ENCODE results near the gene ELFN2.

The ELFN2 gene

GRCh38 chr22:37435970-37436603, 8.8 kb upstream of the ELFN2 start:
- Histone ChIP-seq H3K27ac (ENCODE audit: low read depth, low read length) (no peak overlapping the region), H3K9me2 (replicated peaks; ENCODE audit: control insufficient read depth, low read length) (no peaks in the 10 kb centered on the region), H3K4me1 (ENCODE audit: control insufficient read depth, low read length) (no peaks in the 10 kb centered on the region), H3K27me3 (ENCODE audit: control insufficient read depth, low read length) (peaks cover 38% of the 10 kb centered on the region), H3K36me3 (ENCODE audit: control insufficient read depth, low read length) (no peaks in the 10 kb centered on the region), H3K79me2 (ENCODE audit: control insufficient read depth, low read length) (no peaks in the 10 kb centered on the region), H3K4me3 (ENCODE audit: low read length) (no peak overlapping the region), H3F3A (ENCODE audit: control insufficient read depth, insufficient read depth) (no peaks in the 10 kb centered on the region), H3K4me2 (ENCODE audit: low read length) (no peak overlapping the region), H3K9me3 (ENCODE audit: control insufficient read depth, insufficient read depth, low read length) (peaks cover 4% of the 10 kb centered on the region; the same call in 1 of the 2 replicates), H4K20me1 (ENCODE audit: control insufficient read depth, insufficient read depth, low read depth, low read length) (no peaks in the 10 kb centered on the region)
- TF ChIP-seq EZH2phosphoT487 (IDR thresholded peaks at IDR 0.05; ENCODE audit: borderline replicate concordance, low read length) (no peak), CTCF (IDR thresholded peaks at IDR 0.05; ENCODE audit: low read depth, low read length, poor library complexity, severe bottlenecking) (no peak)

GRCh38 chr22:37433786-37434185, 6.5 kb upstream of the ELFN2 start:
- H3K27ac ChIP-seq (ENCODE audit: low read depth, low read length) = no peak overlapping the region
- no peak overlapping the region for H3K4me3 ChIP-seq (ENCODE audit: low read length)
- H3K4me1 ChIP-seq (ENCODE audit: control insufficient read depth, low read length) = no peaks in the 10 kb centered on the region
- H3K79me2 ChIP-seq (ENCODE audit: control insufficient read depth, low read length) = no peaks in the 10 kb centered on the region
- TF ChIP-seq CTCF (IDR thresholded peaks at IDR 0.05; ENCODE audit: low read depth, low read length, poor library complexity, severe bottlenecking) (no peak), EZH2phosphoT487 (IDR thresholded peaks at IDR 0.05; ENCODE audit: borderline replicate concordance, low read length) (no peak)
- H3K9me2 ChIP-seq (replicated peaks; ENCODE audit: control insufficient read depth, low read length) = no peaks in the 10 kb centered on the region
- no peaks in the 10 kb centered on the region for H3K9me3 ChIP-seq (ENCODE audit: control insufficient read depth, insufficient read depth, low read length)
- no peaks in the 10 kb centered on the region for H3K36me3 ChIP-seq (ENCODE audit: control insufficient read depth, low read length)
- H4K20me1 ChIP-seq (ENCODE audit: control insufficient read depth, insufficient read depth, low read depth, low read length) = no peaks in the 10 kb centered on the region
- no peak overlapping the region for H3K4me2 ChIP-seq (ENCODE audit: low read length)
- no peaks in the 10 kb centered on the region for H3F3A ChIP-seq (ENCODE audit: control insufficient read depth, insufficient read depth)
- peaks cover 53% of the 10 kb centered on the region for H3K27me3 ChIP-seq (ENCODE audit: control insufficient read depth, low read length)

- no peaks in the 10 kb centered on the region for H3K9me3 ChIP-seq (ENCODE audit: control insufficient read depth, insufficient read depth, low read length)
- no peaks in the 10 kb centered on the region for H4K20me1 ChIP-seq (ENCODE audit: control insufficient read depth, insufficient read depth, low read depth, low read length)
- H3K27me3 ChIP-seq (ENCODE audit: control insufficient read depth, low read length) = peaks cover 64% of the 10 kb centered on the region
- H3K4me2 ChIP-seq (ENCODE audit: low read length) = no peak overlapping the region
- no peak overlapping the region for H3K27ac ChIP-seq (ENCODE audit: low read depth, low read length)
- H3K4me3 ChIP-seq (ENCODE audit: low read length) = no peak overlapping the region
- TF ChIP-seq CTCF (IDR thresholded peaks at IDR 0.05; ENCODE audit: low read depth, low read length, poor library complexity, severe bottlenecking) (no peak), EZH2phosphoT487 (IDR thresholded peaks at IDR 0.05; ENCODE audit: borderline replicate concordance, low read length) (no peak)
- H3F3A ChIP-seq (ENCODE audit: control insufficient read depth, insufficient read depth) = no peaks in the 10 kb centered on the region
- no peaks in the 10 kb centered on the region for H3K36me3 ChIP-seq (ENCODE audit: control insufficient read depth, low read length)
- H3K79me2 ChIP-seq (ENCODE audit: control insufficient read depth, low read length) = no peaks in the 10 kb centered on the region
- H3K4me1 ChIP-seq (ENCODE audit: control insufficient read depth, low read length) = no peaks in the 10 kb centered on the region
- H3K9me2 ChIP-seq (replicated peaks; ENCODE audit: control insufficient read depth, low read length) = no peaks in the 10 kb centered on the region
Observed at GRCh38 chr22:37432708-37433054, 5.4 kb upstream of the ELFN2 start.

All from DOHH2 (cell line).